HepG2 (cell line): ENCODE measurements around the gene OR9A2. TPM values are rescaled to one million over a fixed set of nuclear protein-coding genes. Genes with fewer than 3 reads are reported as not detected.

Experiments used
- CEBPG ChIP-seq: IDR thresholded peaks from 2 replicates; pipeline ENCODE4 v1.6.1; 2016
- SRSF4 ChIP-seq: fragments of 200-400 bp; formaldehyde crosslinking; IDR thresholded peaks from one replicate; pipeline ENCODE4 v1.6.1; 2018; ENCODE audit warnings: mild to moderate bottlenecking, low read depth, low read length, moderate library complexity; ENCODE audit not compliant: poor library complexity, severe bottlenecking
- ZSCAN31 ChIP-seq: sonication (generic); formaldehyde crosslinking; IDR thresholded peaks from 2 replicates; pipeline ENCODE4 v1.5.0; 2020; ENCODE audit warnings: low read depth, mild to moderate bottlenecking, missing genetic modification reagents
- polyA plus RNA-seq, 8 experiments: library from polyadenylated mRNA; depleted of rRNA in 3 of 8; stranded (reverse) in 7 of 8; unstranded in 1 of 8; fragments of >200 nt; fragmentation: Illumina TruSeq in 4 of 8; extraction: Trizol in 4 of 8; gene quantifications; 2 replicates each; pipeline versions ENCODE4 v1.2.1 to v1.2.3, GENCODE V29; 2011 to 2016; ENCODE audit warnings: low read depth in 4 of 8, missing spikeins in 1 of 8, mixed read lengths in 1 of 8; ENCODE audit not compliant: insufficient read depth in 1 of 8
- total RNA-seq, 5 experiments: library from RNA; depleted of rRNA; stranded (reverse); fragments of >200 nt; fragmentation: Illumina TruSeq; extraction: Trizol; gene quantifications; 2 replicates each; pipeline ENCODE4 v1.2.3, GENCODE V29; 2016; ENCODE audit warnings: low read depth in 1 of 5
- TF ChIP-seq, protein P1 (sequence below): conservative IDR thresholded peaks from 2 replicates; pipeline ENCODE4 v1.6.1; 2018; ENCODE audit warnings: missing genetic modification reagents
- TF ChIP-seq, protein P2 (sequence below): sonication (generic); formaldehyde crosslinking; IDR thresholded peaks from 2 replicates; pipeline ENCODE4 v1.4.0; 2020; ENCODE audit warnings: mild to moderate bottlenecking, missing genetic modification reagents
- TF ChIP-seq, protein P3 (sequence below): sonication (generic); formaldehyde crosslinking; IDR thresholded peaks from 2 replicates; pipeline ENCODE4 v1.4.0; 2020; ENCODE audit warnings: missing genetic modification reagents
- TF ChIP-seq, protein P4 (sequence below): sonication (generic); formaldehyde crosslinking; IDR thresholded peaks from 2 replicates; pipeline ENCODE4 v1.4.0; 2020; ENCODE audit warnings: missing genetic modification reagents, mild to moderate bottlenecking, borderline replicate concordance

Gene OR9A2
- total and polyA plus RNA-seq, 2 of the 13 experiments (the other 11 are each of a cell fraction or from before 2014, with no cell fraction given), result not detected

DNA sequence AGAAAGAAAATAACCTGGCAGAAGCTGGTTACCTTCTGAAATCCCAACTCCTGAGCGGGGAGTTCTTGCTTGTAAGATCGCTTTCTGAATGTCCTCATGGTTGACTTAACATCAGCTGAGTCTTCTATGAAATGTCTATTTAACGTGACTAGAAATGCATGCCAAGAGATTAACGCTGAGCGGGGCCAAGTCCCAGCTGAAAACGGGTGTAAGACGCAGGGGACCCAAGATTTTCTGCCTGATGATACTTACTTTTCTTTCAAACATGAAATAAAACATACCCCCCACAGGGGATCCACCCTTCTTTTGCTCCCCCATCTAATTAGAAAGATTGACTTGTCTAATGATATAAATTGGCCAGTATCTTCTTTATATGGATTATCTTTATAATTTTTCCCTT lies 14.9 kb downstream of the OR9A2 start (continued):
- TF ChIP-seq, protein P1, sequence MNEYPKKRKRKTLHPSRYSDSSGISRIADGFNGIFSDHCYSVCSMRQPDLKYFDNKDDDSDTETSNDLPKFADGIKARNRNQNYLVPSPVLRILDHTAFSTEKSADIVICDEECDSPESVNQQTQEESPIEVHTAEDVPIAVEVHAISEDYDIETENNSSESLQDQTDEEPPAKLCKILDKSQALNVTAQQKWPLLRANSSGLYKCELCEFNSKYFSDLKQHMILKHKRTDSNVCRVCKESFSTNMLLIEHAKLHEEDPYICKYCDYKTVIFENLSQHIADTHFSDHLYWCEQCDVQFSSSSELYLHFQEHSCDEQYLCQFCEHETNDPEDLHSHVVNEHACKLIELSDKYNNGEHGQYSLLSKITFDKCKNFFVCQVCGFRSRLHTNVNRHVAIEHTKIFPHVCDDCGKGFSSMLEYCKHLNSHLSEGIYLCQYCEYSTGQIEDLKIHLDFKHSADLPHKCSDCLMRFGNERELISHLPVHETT (CRISPR knock-in tag), result no peak
- TF ChIP-seq, protein P2, sequence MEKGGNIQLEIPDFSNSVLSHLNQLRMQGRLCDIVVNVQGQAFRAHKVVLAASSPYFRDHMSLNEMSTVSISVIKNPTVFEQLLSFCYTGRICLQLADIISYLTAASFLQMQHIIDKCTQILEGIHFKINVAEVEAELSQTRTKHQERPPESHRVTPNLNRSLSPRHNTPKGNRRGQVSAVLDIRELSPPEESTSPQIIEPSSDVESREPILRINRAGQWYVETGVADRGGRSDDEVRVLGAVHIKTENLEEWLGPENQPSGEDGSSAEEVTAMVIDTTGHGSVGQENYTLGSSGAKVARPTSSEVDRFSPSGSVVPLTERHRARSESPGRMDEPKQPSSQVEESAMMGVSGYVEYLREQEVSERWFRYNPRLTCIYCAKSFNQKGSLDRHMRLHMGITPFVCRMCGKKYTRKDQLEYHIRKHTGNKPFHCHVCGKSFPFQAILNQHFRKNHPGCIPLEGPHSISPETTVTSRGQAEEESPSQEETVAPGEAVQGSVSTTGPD, result no peak
- TF ChIP-seq, protein P3, sequence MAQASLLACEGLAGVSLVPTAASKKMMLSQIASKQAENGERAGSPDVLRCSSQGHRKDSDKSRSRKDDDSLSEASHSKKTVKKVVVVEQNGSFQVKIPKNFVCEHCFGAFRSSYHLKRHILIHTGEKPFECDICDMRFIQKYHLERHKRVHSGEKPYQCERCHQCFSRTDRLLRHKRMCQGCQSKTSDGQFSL (CRISPR knock-in tag), result no peak
- no peak for TF ChIP-seq CEBPG (CRISPR knock-in tag)
- no peak for TF ChIP-seq SRSF4
- TF ChIP-seq, protein P4, sequence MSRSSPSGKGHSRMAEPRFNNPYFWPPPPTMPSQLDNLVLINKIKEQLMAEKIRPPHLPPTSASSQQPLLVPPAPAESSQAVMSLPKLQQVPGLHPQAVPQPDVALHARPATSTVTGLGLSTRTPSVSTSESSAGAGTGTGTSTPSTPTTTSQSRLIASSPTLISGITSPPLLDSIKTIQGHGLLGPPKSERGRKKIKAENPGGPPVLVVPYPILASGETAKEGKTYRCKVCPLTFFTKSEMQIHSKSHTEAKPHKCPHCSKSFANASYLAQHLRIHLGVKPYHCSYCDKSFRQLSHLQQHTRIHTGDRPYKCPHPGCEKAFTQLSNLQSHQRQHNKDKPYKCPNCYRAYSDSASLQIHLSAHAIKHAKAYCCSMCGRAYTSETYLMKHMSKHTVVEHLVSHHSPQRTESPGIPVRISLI (CRISPR knock-in tag), result no peak
- TF ChIP-seq ZSCAN31 (CRISPR knock-in tag), result no peak
